Thyroid gland (tissue), 4 donors: Measurements from ENCODE around the gene IFNL2. TPM values are rescaled to one million over a fixed set of nuclear protein-coding genes. Genes with fewer than 3 reads are reported as not detected.

Experiments used
- DNase-seq, 2 donors: peaks; one replicate each; pipeline ENCODE4 v3.0.0-alpha.2; 2019
- H3K27ac ChIP-seq, 3 donors: fragments of 200-600 bp; sonication (generic); 1 replicate in 2 of 3; 2 replicates in 1 of 3; pipeline ENCODE4 v1.5.1; 2016 to 2019; ENCODE audit warnings: mild to moderate bottlenecking in 1 of 3, moderate library complexity in 1 of 3
- H3K27me3 ChIP-seq: fragments of 200-600 bp; sonication (generic); one replicate; pipeline ENCODE4 v1.5.1; 2019
- H3K36me3 ChIP-seq, 2 donors: fragments of 200-600 bp; sonication (generic); one replicate each; pipeline ENCODE4 v1.5.1; 2016 to 2019
- H3K4me1 ChIP-seq, 2 donors: fragments of 200-600 bp; sonication (generic); one replicate each; pipeline ENCODE4 v1.5.1; 2017 to 2019
- H3K4me3 ChIP-seq, 3 donors: fragments of 200-600 bp; sonication (generic); replicated peaks in 1 of 3; 1 replicate in 2 of 3; 2 replicates in 1 of 3; pipeline ENCODE4 v1.5.1; 2016; ENCODE audit warnings: mild to moderate bottlenecking in 1 of 3
- H3K9me3 ChIP-seq: fragments of 200-600 bp; sonication (generic); one replicate; pipeline ENCODE4 v1.5.1; 2017
- CTCF ChIP-seq, 6 experiments: fragments of 200-600 bp in 3 of 6; fragments of 450-650 bp in 3 of 6; sonication (generic) in 3 of 6; IDR thresholded peaks; one replicate each; pipeline ENCODE4 v1.5.1; 2016 to 2019; ENCODE audit warnings: antibody characterized with exemption in 6 of 6, mild to moderate bottlenecking in 2 of 6, inconsistent platforms in 1 of 6, moderate library complexity in 1 of 6
- POLR2A ChIP-seq, 2 donors: fragments of 450-650 bp; IDR thresholded peaks; one replicate each; pipeline ENCODE4 v1.6.1; 2017; ENCODE audit warnings: antibody characterized with exemption in 2 of 2, mild to moderate bottlenecking in 2 of 2, moderate library complexity in 1 of 2
- WGBS, 2 donors: methylation state at CpG; one replicate each; pipeline ENCODE4 v1.1.5; 2017; 5-methylcytosine and 5-hydroxymethylcytosine counted together
- intact Hi-C: fragments of 100-400 bp; cut with DNase I; formaldehyde crosslinking; loops from one replicate; pipeline ENCODE4 v1.15.1; 2023
- total RNA-seq, 4 donors: library from RNA; depleted of rRNA; stranded (reverse); fragments of >200 nt; gene quantifications; one replicate each; pipeline ENCODE4 v1.2.3, GENCODE V29; 2016

The IFNL2 gene
- total RNA-seq, 4 donors from 2014 or later = not detected

GRCh38 chr19:39301021-39301420, 32.8 kb downstream of the IFNL2 start:
- H3K4me3 ChIP-seq = no peak overlapping the region
- no peaks in the 10 kb centered on the region for H3K9me3 ChIP-seq
- no peaks in the 10 kb centered on the region for H3K27me3 ChIP-seq
- no peaks in the 10 kb centered on the region for H3K4me1 ChIP-seq
- H3K36me3 ChIP-seq = no peaks in the 10 kb centered on the region
- intact Hi-C loops = no loop called here
- no peak overlapping the region for H3K27ac ChIP-seq
- DNase-seq = no peak
- no peak for TF ChIP-seq CTCF (IDR thresholded peaks at IDR 0.05)
- TF ChIP-seq POLR2A (IDR thresholded peaks at IDR 0.05) = no peak
- 77 to 84% methylated on average over 4 of the region's 4 CpGs for WGBS, 2 donors

- H3K36me3 ChIP-seq = no peaks in the 10 kb centered on the region
- no peak overlapping the region for H3K4me3 ChIP-seq
- 85 to 90% methylated on average over 3 of the region's 3 CpGs for WGBS, 2 donors
- no peaks in the 10 kb centered on the region for H3K9me3 ChIP-seq
- H3K27ac ChIP-seq = no peak overlapping the region
- H3K4me1 ChIP-seq = no peaks in the 10 kb centered on the region
- no peaks in the 10 kb centered on the region for H3K27me3 ChIP-seq
- intact Hi-C loops = no loop called here
- TF ChIP-seq CTCF (IDR thresholded peaks at IDR 0.05) = no peak
- no peak for TF ChIP-seq POLR2A (IDR thresholded peaks at IDR 0.05)
- no peak for DNase-seq
These were observed 33.4 kb downstream of the IFNL2 start for GRCh38 chr19:39301562-39301961.

GRCh38 chr19:39303373-39304184, 35.4 kb downstream of the IFNL2 start:
- peaks cover 12 to 14% of the 10 kb centered on the region in 2 donors for H3K4me1 ChIP-seq
- no peak overlapping the region for H3K4me3 ChIP-seq
- H3K36me3 ChIP-seq = no peaks in the 10 kb centered on the region
- no peak for DNase-seq
- H3K27me3 ChIP-seq = peaks cover 13% of the 10 kb centered on the region
- 38 to 47% methylated on average over 10 of the region's 10 CpGs for WGBS, 2 donors
- TF ChIP-seq CTCF (IDR thresholded peaks at IDR 0.05) (no peak), POLR2A (IDR thresholded peaks at IDR 0.05) (no peak)
- H3K9me3 ChIP-seq = no peaks in the 10 kb centered on the region
- no peak overlapping the region for H3K27ac ChIP-seq
- intact Hi-C loops = no loop called here

GRCh38 chr19:39304185-39304513, 36.0 kb downstream of the IFNL2 start:
- H3K27ac ChIP-seq = no peak overlapping the region
- H3K4me1 ChIP-seq = peaks cover 12 to 14% of the 10 kb centered on the region in 2 donors
- no peak overlapping the region for H3K4me3 ChIP-seq
- no peak for DNase-seq
- H3K36me3 ChIP-seq = no peaks in the 10 kb centered on the region
- intact Hi-C loops = no loop called here
- H3K9me3 ChIP-seq = no peaks in the 10 kb centered on the region
- H3K27me3 ChIP-seq = peaks cover 13% of the 10 kb centered on the region
- TF ChIP-seq CTCF (IDR thresholded peaks at IDR 0.05) (no peak), POLR2A (IDR thresholded peaks at IDR 0.05) (no peak)

- intact Hi-C loops = no loop called here
- no peaks in the 10 kb centered on the region for H3K36me3 ChIP-seq
- no peak for TF ChIP-seq POLR2A (IDR thresholded peaks at IDR 0.05)
- TF ChIP-seq CTCF (IDR thresholded peaks at IDR 0.05) = no peak
- no peak for DNase-seq
- H3K4me3 ChIP-seq = no peak overlapping the region
- H3K9me3 ChIP-seq = no peaks in the 10 kb centered on the region
- H3K4me1 ChIP-seq = peaks cover 12 to 14% of the 10 kb centered on the region in 2 donors
- H3K27ac ChIP-seq = no peak overlapping the region
- WGBS, 2 donors = 36 to 42% methylated on average over 5 to 6 of the region's 6 CpGs
- H3K27me3 ChIP-seq = peaks cover 13% of the 10 kb centered on the region
These were observed 36.7 kb downstream of the IFNL2 start for GRCh38 chr19:39304701-39305571.
